IMR-90 (cell line): ENCODE results near the gene CERK. TPM values are rescaled to one million over a fixed set of nuclear protein-coding genes. Genes with fewer than 3 reads are reported as not detected.
A peak's percentile ranks its signal among the peaks of the same experiment; 100 is the strongest.

Experiments
- ATAC-seq: fragments of 200-7000 bp; cut with Tn5 transposase; 2 replicates; pipeline ENCODE4 v1.9.1; 2020; ENCODE audit warnings: low read depth, mild to moderate bottlenecking, moderate library complexity
- BruUV-seq: library from RNA; stranded (reverse); fragments of 400-500 nt; replicated peaks from 2 replicates; lab custom pipeline; 2021; lab: Mats Ljungman, UMichigan
- CTCF ChIA-PET: fragments of 300-600 bp; formaldehyde crosslinking; extraction: SDS; loops from one replicate; lab custom pipeline; 2021; ENCODE audit warnings: antibody characterized with exemption; lab: Yijun Ruan, JAX
- POLR2A ChIA-PET: fragments of 300-600 bp; sonication (Branson Sonifier 250); formaldehyde crosslinking; loops from one replicate; lab custom pipeline; 2022; ENCODE audit warnings: antibody characterized with exemption; ENCODE audit not compliant: unreplicated experiment; lab: Charles Lee
- DNase-seq: peaks from one replicate; pipeline ENCODE4 v3.0.0; 2013
- H2AFZ ChIP-seq: replicated peaks from 2 replicates; pipeline ENCODE3; 2013; ENCODE audit warnings: low read length, mild to moderate bottlenecking; ENCODE audit not compliant: poor library complexity
- H2AK5ac ChIP-seq: 2 replicates; pipeline ENCODE4 v1.6.1; 2013; ENCODE audit warnings: low read depth, low read length, inconsistent platforms
- H2AK9ac ChIP-seq: replicated peaks from 2 replicates; pipeline ENCODE3; 2013; ENCODE audit warnings: mild to moderate bottlenecking, low read depth, low read length, moderate library complexity; ENCODE audit not compliant: poor library complexity
- H2BK120ac ChIP-seq: 2 replicates; pipeline ENCODE4 v1.6.1; 2013; ENCODE audit warnings: low read depth, low read length, inconsistent platforms
- H2BK15ac ChIP-seq: 3 replicates; pipeline ENCODE4 v1.6.1; 2013; ENCODE audit warnings: low read depth, low read length, inconsistent platforms
- H2BK20ac ChIP-seq: 2 replicates; pipeline ENCODE4 v1.6.1; 2013; ENCODE audit warnings: low read depth, mild to moderate bottlenecking, inconsistent platforms, low read length, moderate library complexity
- H2BK5ac ChIP-seq: 2 replicates; pipeline ENCODE4 v1.6.1; 2013; ENCODE audit warnings: mild to moderate bottlenecking, low read depth, low read length, inconsistent platforms; ENCODE audit not compliant: poor library complexity, severe bottlenecking
- H3K14ac ChIP-seq: replicated peaks from 2 replicates; pipeline ENCODE4 v1.6.1; 2013; ENCODE audit warnings: low read depth, low read length, inconsistent platforms
- H3K18ac ChIP-seq: 2 replicates; pipeline ENCODE4 v1.6.1; 2013; ENCODE audit warnings: low read depth, low read length, control low read depth
- H3K23ac ChIP-seq: 2 replicates; pipeline ENCODE4 v1.6.1; 2013; ENCODE audit warnings: low read depth, low read length, inconsistent platforms
- H3K27ac ChIP-seq: 2 replicates; pipeline ENCODE4 v1.5.1; 2013; ENCODE audit warnings: mild to moderate bottlenecking, control low read depth, low read length; ENCODE audit not compliant: insufficient read depth
- H3K27me3 ChIP-seq: 2 replicates; pipeline ENCODE4 v1.6.1; 2013; ENCODE audit warnings: low read length; ENCODE audit not compliant: control insufficient read depth, insufficient read depth
- H3K36me3 ChIP-seq: 2 replicates; pipeline ENCODE4 v1.6.1; 2013; ENCODE audit warnings: low read length, mixed read lengths; ENCODE audit not compliant: control insufficient read depth, insufficient read depth
- H3K4ac ChIP-seq: 2 replicates; pipeline ENCODE4 v1.6.1; 2013; ENCODE audit warnings: low read depth, low read length, inconsistent platforms
- H3K4me1 ChIP-seq: 2 replicates; pipeline ENCODE4 v1.6.1; 2013; ENCODE audit warnings: low read length, mixed read lengths; ENCODE audit not compliant: control insufficient read depth, insufficient read depth
- H3K4me2 ChIP-seq: 2 replicates; pipeline ENCODE4 v1.6.1; 2013; ENCODE audit warnings: low read depth, mild to moderate bottlenecking, control low read depth, low read length, moderate library complexity
- H3K4me3 ChIP-seq: 2 replicates; pipeline ENCODE4 v1.5.1; 2013; ENCODE audit warnings: low read depth, mild to moderate bottlenecking, control low read depth, low read length, moderate library complexity; ENCODE audit not compliant: insufficient read depth
- H3K56ac ChIP-seq: 2 replicates; pipeline ENCODE4 v1.6.1; 2013; ENCODE audit warnings: low read length, inconsistent platforms; ENCODE audit not compliant: insufficient read depth; ENCODE audit errors: extremely low read depth
- H3K79me1 ChIP-seq, 2 experiments: 2 replicates each; pipeline ENCODE4 v1.6.1; 2013; ENCODE audit warnings: low read length in 2 of 2, inconsistent platforms in 1 of 2, low read depth in 1 of 2
- H3K9ac ChIP-seq: 2 replicates; pipeline ENCODE4 v1.6.1; 2013; ENCODE audit warnings: low read depth, low read length, control low read depth
- H3K9me1 ChIP-seq: 2 replicates; pipeline ENCODE4 v1.6.1; 2013; ENCODE audit warnings: low read length, inconsistent platforms; ENCODE audit not compliant: insufficient read depth
- H3K9me3 ChIP-seq: 2 replicates; pipeline ENCODE4 v1.6.1; 2013; ENCODE audit warnings: low read length; ENCODE audit not compliant: control insufficient read depth, insufficient read depth
- H4K20me1 ChIP-seq: 2 replicates; pipeline ENCODE4 v1.6.1; 2013; ENCODE audit warnings: low read length, inconsistent platforms; ENCODE audit not compliant: insufficient read depth
- H4K5ac ChIP-seq: 2 replicates; pipeline ENCODE4 v1.6.1; 2013; ENCODE audit warnings: mild to moderate bottlenecking, low read depth, low read length, control low read depth
- H4K8ac ChIP-seq, 2 experiments: 2 replicates each; pipeline ENCODE4 v1.6.1; 2013; ENCODE audit warnings: low read depth in 2 of 2, low read length in 2 of 2, control low read depth in 1 of 2, inconsistent platforms in 1 of 2
- H4K91ac ChIP-seq: 2 replicates; pipeline ENCODE4 v1.6.1; 2013; ENCODE audit warnings: low read depth, low read length, inconsistent platforms; ENCODE audit not compliant: insufficient read depth
- POLR2A ChIP-seq: IDR thresholded peaks from 2 replicates; pipeline ENCODE4 v1.6.1; 2012; ENCODE audit warnings: mild to moderate bottlenecking, low read depth, low read length
- WGBS, 2 experiments: methylation state at CpG; one replicate each; pipeline versions ENCODE4 v1.1.5 to v1.1.7; 2013; ENCODE audit warnings: missing lambda C conversion rate in 2 of 2; ENCODE audit not compliant: insufficient read length in 1 of 2; ENCODE audit errors: extremely low coverage in 2 of 2; 5-methylcytosine and 5-hydroxymethylcytosine counted together
- dilution Hi-C: fragments of 300-500 bp; cut with HindIII; formaldehyde crosslinking; loops from one replicate; pipeline ENCODE4 v1.14.3; 2018; ENCODE audit warnings: low sequenced_read_pairs; ENCODE audit not compliant: unreplicated experiment
- in situ Hi-C: fragments of 300-500 bp; cut with MboI; formaldehyde crosslinking; loops from 3 replicates; pipeline ENCODE4 v1.14.3; 2019; ENCODE audit warnings: low sequenced_read_pairs, inconsistent platforms, mixed read lengths
- intact Hi-C: fragments of 100-400 bp; cut with micrococcal nuclease; formaldehyde crosslinking; loops from 2 replicates; pipeline ENCODE4 v1.10.0; 2022
- polyA plus RNA-seq, 3 experiments: library from polyadenylated mRNA; depleted of rRNA; stranded (reverse); fragments of >200 nt; gene quantifications; 2 replicates each; pipeline ENCODE4 v1.2.3, GENCODE V29; 2012; ENCODE audit warnings: low replicate concordance in 1 of 3
- total RNA-seq: library from RNA; depleted of rRNA; stranded (reverse); fragments of >200 nt; gene quantifications from 2 replicates; pipeline ENCODE4 v1.2.3, GENCODE V29; 2012
- TF ChIP-seq, protein P1 (sequence below): conservative IDR thresholded peaks from 2 replicates; pipeline ENCODE4 v1.5.1; 2012; ENCODE audit warnings: mild to moderate bottlenecking, low read depth, low read length, improper control_type of control experiment

The CERK gene
- total and polyA plus RNA-seq, 2 of the 4 experiments (the other 2 are of a cell fraction) = 25.3 to 38.7 TPM

DNA sequence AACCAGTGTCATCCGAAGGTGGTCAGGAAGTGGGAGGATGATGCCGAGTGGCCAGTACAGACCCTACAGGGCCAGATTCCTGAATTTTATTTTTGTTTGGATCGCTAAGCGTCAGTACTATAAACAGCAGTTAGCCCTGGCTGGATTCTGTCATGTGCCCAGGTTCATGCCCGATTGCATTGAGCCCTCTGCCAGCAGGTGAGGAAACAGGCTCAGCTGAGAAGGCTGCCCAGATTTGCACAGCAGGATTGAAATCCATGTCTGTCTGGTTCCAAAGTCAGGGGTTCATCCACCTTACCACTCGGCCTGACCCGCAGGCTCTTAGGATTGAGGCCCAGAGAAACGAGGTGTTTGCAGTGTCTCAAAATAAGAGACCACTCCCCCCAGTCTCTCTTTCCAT, 15.3 kb upstream of the CERK start:
- BruUV-seq = no TSS peak
- H3K4me2 ChIP-seq = no peak overlapping the region
- no peaks in the 10 kb centered on the region for H4K20me1 ChIP-seq
- H3K27ac ChIP-seq = peak overlapping the region; percentile 80
- H2BK5ac ChIP-seq = peak overlapping the region; percentile 93
- peaks cover 32% of the 10 kb centered on the region for H3K9me1 ChIP-seq
- H2AK5ac ChIP-seq = peak overlapping the region; percentile 99
- dilution Hi-C loops (no loop called here), intact Hi-C loops (no loop called here), in situ Hi-C loops (no loop called here)
- peak overlapping the region; percentile 39 for H3K9ac ChIP-seq
- peak overlapping the region; percentile 63 for H2BK15ac ChIP-seq
- H2BK120ac ChIP-seq = peak overlapping the region; percentile 93
- H3K27me3 ChIP-seq = no peaks in the 10 kb centered on the region
- H3K4me1 ChIP-seq = peaks cover 34% of the 10 kb centered on the region
- peak overlapping the region; percentile 85 for H2AFZ ChIP-seq
- POLR2A ChIA-PET = interaction anchor here (2.0 kb wide), 1 partner anchor 9 kb away, joined by 9 read pairs; the partner anchor contains the start of gene TBC1D22A
- H3K14ac ChIP-seq = peak overlapping the region; percentile 88
- peak overlapping the region; percentile 100 for H4K91ac ChIP-seq
- 97% methylated on average over 4 of the region's 8 CpGs; no CpG with 5 or more reads in 1 of the 2 experiments for WGBS, 2 experiments
- peak overlapping the region; percentile 96 to 99 for H4K8ac ChIP-seq
- H3K4me3 ChIP-seq = no peak overlapping the region
- H3K56ac ChIP-seq = peak overlapping the region; percentile 81
- CTCF ChIA-PET = no interaction called here
- DNase-seq (no peak), ATAC-seq (no peak)
- peak overlapping the region; percentile 76 for H3K18ac ChIP-seq
- H3K36me3 ChIP-seq = no peaks in the 10 kb centered on the region
- H3K79me1 ChIP-seq = peaks cover 0 to 11% of the 10 kb centered on the region in 2 experiments; a peak in 1 of 4 replicates
- peak overlapping the region; percentile 92 for H3K4ac ChIP-seq
- H2AK9ac ChIP-seq = peak overlapping the region; percentile 98
- H4K5ac ChIP-seq = peak overlapping the region; percentile 77
- TF ChIP-seq, protein P1, sequence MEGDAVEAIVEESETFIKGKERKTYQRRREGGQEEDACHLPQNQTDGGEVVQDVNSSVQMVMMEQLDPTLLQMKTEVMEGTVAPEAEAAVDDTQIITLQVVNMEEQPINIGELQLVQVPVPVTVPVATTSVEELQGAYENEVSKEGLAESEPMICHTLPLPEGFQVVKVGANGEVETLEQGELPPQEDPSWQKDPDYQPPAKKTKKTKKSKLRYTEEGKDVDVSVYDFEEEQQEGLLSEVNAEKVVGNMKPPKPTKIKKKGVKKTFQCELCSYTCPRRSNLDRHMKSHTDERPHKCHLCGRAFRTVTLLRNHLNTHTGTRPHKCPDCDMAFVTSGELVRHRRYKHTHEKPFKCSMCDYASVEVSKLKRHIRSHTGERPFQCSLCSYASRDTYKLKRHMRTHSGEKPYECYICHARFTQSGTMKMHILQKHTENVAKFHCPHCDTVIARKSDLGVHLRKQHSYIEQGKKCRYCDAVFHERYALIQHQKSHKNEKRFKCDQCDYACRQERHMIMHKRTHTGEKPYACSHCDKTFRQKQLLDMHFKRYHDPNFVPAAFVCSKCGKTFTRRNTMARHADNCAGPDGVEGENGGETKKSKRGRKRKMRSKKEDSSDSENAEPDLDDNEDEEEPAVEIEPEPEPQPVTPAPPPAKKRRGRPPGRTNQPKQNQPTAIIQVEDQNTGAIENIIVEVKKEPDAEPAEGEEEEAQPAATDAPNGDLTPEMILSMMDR = no peak
- peak; percentile 1; the same call in 1 of the 2 replicates for TF ChIP-seq POLR2A
- peak overlapping the region; percentile 91 for H3K23ac ChIP-seq
- H3K9me3 ChIP-seq = no peaks in the 10 kb centered on the region
- peak overlapping the region; percentile 79 for H2BK20ac ChIP-seq
